Spleen (tissue), 7 donors: Measurements from ENCODE around the gene SLC5A4.

Experiments used
- CTCF ChIP-seq, 11 experiments: fragments of 200-600 bp in 7 of 11; fragments of 450-650 bp in 4 of 11; sonication (generic) in 4 of 11; IDR thresholded peaks in 8 of 11; conservative IDR thresholded peaks in 3 of 11; 1 replicate in 7 of 11; 2 replicates in 4 of 11; pipeline versions ENCODE4 v1.4.0 to v1.8.0; 2016 to 2021; ENCODE audit warnings: antibody characterized with exemption in 11 of 11, inconsistent platforms in 4 of 11, mild to moderate bottlenecking in 1 of 11
- POLR2A ChIP-seq, 3 donors: fragments of 450-650 bp; IDR thresholded peaks; one replicate each; pipeline ENCODE4 v1.5.1; 2017; ENCODE audit warnings: antibody characterized with exemption in 3 of 3, mild to moderate bottlenecking in 1 of 3
- donor health status: DM: no; HTN: no; CAD: no; lungs with moderate emphysema.
- donor health status: DM: no; HTN: no; CAD: no.
- donor health status: DM: no; HTN: no; CAD: no.

DNA sequence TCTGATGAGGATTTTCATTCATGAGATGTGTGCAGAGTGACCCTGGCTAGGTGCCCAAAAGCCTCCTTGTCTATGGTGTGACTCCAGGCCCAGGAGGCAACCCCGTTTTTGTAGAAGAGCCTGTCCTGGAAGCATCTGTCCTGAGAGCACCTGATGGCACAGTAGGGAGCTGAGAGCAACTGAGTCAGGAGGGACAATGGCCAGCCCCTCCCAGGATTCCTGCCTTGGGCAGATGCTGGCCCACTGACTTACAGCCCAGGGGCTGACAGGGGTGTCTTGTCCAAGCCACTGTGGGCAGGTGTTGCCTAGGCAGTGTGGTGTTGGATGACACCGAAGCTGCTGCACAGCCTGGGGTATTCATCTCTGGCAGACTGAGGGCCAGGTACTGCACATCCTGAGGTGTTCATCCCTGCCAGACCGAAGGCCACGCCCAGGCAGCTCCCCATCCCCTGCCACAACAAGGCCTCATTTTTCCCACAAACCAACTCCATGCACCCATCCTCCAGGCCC is 47.1 kb downstream of the SLC5A4 start:
- TF ChIP-seq POLR2A (IDR thresholded peaks at IDR 0.05) (no peak), CTCF (IDR thresholded peaks at IDR 0.05 in 8 of 11, conservative IDR thresholded peaks at IDR 0.05 in 3 of 11) (no peak)
